AG09309 (cell line): ENCODE measurements around the gene RTP5.

Experiments used
- DNase-seq: peaks from one replicate; pipeline ENCODE4 v3.0.0-alpha.2; 2010; ENCODE audit warnings: low read depth
- H3K4me3 ChIP-seq: 2 replicates; pipeline ENCODE4 v1.5.1; 2011; ENCODE audit warnings: mild to moderate bottlenecking, low read depth, low read length, moderate library complexity; ENCODE audit not compliant: control insufficient read depth
- TF ChIP-seq, protein P1 (sequence below): IDR thresholded peaks from 2 replicates; pipeline ENCODE4 v1.5.1; 2011; ENCODE audit warnings: mild to moderate bottlenecking, low read depth, low read length, inconsistent platforms; ENCODE audit not compliant: insufficient read depth, control insufficient read depth; ENCODE audit errors: missing control alignments

The RTP5 gene

DNA sequence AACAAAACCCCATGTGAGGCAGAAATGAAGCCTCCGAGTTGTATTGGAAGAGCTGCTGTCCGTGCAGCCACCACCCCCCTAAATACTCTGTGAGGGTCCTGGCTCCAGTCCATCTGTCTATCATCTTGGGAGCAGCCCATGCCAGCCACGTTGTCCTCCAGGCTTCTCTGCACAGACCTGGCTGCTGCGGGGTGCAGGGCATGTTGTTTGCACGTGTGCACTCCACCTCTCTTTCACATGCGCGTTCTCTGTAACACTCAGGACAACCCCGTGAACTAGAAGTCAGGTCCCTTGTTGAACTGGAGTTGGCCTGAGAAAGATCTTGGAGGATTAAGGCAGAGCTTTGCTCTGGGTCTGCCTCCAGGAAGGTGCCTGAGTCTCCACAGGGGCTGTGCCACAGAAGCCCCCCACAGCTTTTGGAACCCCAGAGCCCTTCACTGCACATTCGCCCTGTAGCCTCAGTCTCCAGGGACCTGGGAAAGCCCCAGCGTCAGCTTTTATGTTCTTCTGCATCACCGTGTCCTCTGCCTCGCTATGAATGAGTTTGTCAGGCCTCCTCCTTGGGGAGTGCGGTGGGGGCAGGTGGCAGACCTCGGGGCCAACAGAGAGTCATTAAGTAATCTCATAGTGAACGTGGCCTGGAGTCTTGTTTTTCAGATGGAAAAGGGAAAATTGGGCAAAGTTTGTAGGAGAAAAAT lies 16.6 kb downstream of the RTP5 start:
- TF ChIP-seq, protein P1, sequence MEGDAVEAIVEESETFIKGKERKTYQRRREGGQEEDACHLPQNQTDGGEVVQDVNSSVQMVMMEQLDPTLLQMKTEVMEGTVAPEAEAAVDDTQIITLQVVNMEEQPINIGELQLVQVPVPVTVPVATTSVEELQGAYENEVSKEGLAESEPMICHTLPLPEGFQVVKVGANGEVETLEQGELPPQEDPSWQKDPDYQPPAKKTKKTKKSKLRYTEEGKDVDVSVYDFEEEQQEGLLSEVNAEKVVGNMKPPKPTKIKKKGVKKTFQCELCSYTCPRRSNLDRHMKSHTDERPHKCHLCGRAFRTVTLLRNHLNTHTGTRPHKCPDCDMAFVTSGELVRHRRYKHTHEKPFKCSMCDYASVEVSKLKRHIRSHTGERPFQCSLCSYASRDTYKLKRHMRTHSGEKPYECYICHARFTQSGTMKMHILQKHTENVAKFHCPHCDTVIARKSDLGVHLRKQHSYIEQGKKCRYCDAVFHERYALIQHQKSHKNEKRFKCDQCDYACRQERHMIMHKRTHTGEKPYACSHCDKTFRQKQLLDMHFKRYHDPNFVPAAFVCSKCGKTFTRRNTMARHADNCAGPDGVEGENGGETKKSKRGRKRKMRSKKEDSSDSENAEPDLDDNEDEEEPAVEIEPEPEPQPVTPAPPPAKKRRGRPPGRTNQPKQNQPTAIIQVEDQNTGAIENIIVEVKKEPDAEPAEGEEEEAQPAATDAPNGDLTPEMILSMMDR, result no peak
- H3K4me3 ChIP-seq, result no peak overlapping the region
- DNase-seq, result no peak

- TF ChIP-seq, protein P1, result no peak
- DNase-seq, result no peak
- H3K4me3 ChIP-seq, result no peak overlapping the region
These were observed 17.4 kb downstream of the RTP5 start for GRCh38 chr2:241886840-241887447.

- no peak for DNase-seq
- no peak overlapping the region for H3K4me3 ChIP-seq
- TF ChIP-seq, protein P1, result no peak
These were observed 18.4 kb downstream of the RTP5 start for GRCh38 chr2:241887806-241888522.

DNA sequence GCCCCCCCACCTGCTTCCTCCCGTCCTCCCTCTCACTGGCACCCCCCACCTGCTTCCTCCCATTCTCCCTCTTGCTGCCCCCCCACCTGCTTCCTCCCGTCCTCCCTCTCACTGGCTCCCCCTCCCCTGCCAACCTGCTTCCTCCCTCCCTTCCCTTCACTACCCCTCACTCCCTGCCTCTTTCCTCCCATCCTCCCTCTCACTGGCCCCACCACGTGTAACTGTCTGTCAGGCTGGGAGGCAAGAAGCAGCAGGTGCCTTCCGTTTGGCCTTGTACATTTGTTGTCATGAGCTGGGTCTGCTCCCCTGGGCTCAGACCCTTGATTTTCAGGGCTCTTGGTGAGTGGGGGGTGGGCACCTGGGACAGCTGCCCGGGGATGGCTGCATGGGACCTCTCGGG lies 19.1 kb downstream of the RTP5 start:
- DNase-seq, result no peak
- TF ChIP-seq, protein P1, result no peak
- H3K4me3 ChIP-seq, result no peak overlapping the region

GRCh38 chr2:241890524-241891235 lies 21.2 kb downstream of the RTP5 start:
- TF ChIP-seq, protein P1, result no peak
- DNase-seq, result no peak
- no peak overlapping the region for H3K4me3 ChIP-seq

GRCh38 chr2:241891315-241891987 lies 21.9 kb downstream of the RTP5 start:
- H3K4me3 ChIP-seq, result no peak overlapping the region
- no peak for DNase-seq
- TF ChIP-seq, protein P1, result no peak
